PC-3 (cell line): ENCODE measurements around the gene RPS6KA3.

ENCODE experiments used
- EZH2phosphoT487 ChIP-seq: fragments of 300-600 bp; sonication (generic); IDR thresholded peaks from 2 replicates; pipeline ENCODE4 v1.6.1; 2018; ENCODE audit warnings: mild to moderate bottlenecking, antibody characterized with exemption, low read length, borderline replicate concordance
- TF ChIP-seq, protein P1 (sequence below): fragments of 300-600 bp; sonication (generic); conservative IDR thresholded peaks from 2 replicates; pipeline ENCODE4 v1.5.1; 2017; ENCODE audit warnings: antibody characterized with exemption, low read depth, mild to moderate bottlenecking, low read length

DNA sequence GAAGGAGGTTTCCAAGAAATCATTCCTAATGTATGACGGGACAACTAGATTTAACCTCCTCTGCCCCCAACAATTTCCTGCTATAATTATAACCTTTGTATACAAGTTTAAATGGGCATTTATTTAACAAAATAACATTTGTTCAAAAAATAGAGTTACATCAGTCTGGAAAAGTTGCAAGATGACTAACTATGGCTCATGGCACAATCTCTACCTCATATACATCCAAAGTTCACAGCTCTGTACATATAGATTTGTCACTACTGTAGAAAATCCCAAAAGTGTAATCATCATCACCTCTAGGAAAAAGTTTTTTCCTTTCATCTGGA, 3.8 kb upstream of the RPS6KA3 start:
- TF ChIP-seq, protein P1, sequence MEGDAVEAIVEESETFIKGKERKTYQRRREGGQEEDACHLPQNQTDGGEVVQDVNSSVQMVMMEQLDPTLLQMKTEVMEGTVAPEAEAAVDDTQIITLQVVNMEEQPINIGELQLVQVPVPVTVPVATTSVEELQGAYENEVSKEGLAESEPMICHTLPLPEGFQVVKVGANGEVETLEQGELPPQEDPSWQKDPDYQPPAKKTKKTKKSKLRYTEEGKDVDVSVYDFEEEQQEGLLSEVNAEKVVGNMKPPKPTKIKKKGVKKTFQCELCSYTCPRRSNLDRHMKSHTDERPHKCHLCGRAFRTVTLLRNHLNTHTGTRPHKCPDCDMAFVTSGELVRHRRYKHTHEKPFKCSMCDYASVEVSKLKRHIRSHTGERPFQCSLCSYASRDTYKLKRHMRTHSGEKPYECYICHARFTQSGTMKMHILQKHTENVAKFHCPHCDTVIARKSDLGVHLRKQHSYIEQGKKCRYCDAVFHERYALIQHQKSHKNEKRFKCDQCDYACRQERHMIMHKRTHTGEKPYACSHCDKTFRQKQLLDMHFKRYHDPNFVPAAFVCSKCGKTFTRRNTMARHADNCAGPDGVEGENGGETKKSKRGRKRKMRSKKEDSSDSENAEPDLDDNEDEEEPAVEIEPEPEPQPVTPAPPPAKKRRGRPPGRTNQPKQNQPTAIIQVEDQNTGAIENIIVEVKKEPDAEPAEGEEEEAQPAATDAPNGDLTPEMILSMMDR = no peak
- TF ChIP-seq EZH2phosphoT487 = no peak
